Right kidney (tissue), 1 donor: Measurements from ENCODE around the gene SIRPB1.
"Not testable (repeated sequence)": the region's sequence is repeated elsewhere in the genome, so short reads cannot be mapped to it uniquely, and the experiment has no call there.

Experiments
- DNase-seq: peaks from one replicate; pipeline ENCODE4 v3.0.0-alpha.2; 2016

SIRPB1 gene

DNA sequence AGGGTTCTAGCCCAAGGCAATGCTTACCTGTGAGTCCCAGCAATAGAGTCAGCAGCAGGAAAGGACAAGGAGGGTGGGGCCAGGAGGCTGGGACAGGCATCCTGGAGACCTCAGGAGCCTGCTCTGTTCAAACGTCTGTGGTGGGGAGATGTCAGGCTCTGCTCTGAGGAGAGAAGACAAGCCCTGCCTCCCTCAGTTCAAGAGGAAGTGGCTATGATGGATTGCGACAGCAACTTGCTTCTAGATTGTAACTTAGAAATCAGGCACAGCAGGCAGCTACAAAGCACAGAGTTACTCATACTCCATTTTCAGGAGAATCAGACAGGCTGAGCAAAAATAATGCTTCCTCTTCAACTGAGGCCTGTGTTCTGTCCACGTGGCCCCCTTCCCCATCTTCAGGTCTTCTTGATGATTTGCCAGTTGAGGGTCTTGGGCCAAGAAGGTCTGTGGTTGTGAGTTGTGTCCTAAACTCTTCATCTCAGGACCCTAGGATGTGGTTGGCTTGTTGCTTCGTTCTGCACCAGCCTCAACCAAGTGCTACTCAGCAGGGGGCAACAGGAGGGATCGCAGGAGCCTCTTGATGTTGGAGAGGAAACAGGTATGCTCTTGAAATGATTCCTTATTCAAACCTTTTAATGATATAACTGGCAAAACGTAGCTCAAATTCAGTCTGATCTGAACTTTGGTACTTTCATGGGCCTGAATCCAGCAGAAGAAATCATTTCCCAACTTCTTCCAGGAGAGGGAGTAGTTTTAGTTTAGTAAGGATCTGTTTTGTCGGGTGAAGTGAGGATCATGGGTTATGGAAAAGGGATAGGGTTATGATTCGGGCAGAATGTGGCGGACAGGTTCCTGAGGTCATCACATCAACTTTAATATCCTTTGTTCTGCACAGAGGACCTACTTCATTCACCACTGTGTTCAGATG, 31.0 kb downstream of the SIRPB1 start:
- DNase-seq: no peak

GRCh38 chr20:1587781-1588532, 31.9 kb downstream of the SIRPB1 start:
- DNase-seq: no peak

GRCh38 chr20:1579488-1579887, 40.3 kb downstream of the SIRPB1 start:
- no peak for DNase-seq

DNA sequence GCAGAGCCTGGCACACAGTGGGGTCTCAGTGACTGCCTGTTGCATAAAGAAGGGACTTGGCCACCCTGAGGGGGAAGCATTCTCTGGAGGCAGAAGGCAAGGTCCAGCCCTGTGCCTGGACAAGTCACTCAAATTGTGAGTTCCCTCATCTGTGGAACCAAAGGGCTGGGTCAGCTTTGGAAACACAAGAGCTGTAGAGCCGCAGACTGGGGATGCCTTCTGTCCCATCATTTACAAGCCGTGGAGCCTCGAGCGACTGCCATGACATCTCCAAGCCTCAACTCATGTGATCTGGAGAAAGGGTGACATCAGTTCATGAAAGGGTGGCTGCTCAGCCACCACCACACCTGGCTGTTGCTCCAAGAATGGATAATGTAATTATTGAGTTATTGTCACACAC, 41.9 kb downstream of the SIRPB1 start:
- DNase-seq: no peak

GRCh38 chr20:1577313-1577712, 42.5 kb downstream of the SIRPB1 start:
- not testable (repeated sequence) for DNase-seq

GRCh38 chr20:1576641-1577040, 43.2 kb downstream of the SIRPB1 start:
- DNase-seq: no peak

DNA sequence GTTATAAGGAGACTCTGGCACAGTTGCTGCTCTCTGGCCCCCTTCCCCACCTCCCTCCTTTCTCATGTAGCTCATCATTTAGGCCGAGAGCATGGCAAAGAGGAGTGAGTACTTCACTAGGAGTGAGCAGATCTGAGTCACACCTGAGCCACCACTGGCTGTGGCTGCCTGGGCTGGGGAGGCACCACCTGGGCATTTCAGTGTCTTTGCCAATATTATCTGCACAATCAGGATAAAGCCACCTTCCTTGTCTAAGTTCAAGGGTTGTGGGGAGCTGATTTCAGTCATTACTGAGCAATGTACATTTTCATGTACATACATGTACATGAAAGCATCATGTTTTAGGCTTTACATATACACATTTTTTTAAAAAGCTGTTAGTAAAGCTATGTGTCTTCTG, 43.8 kb downstream of the SIRPB1 start:
- not testable (repeated sequence) for DNase-seq

DNA sequence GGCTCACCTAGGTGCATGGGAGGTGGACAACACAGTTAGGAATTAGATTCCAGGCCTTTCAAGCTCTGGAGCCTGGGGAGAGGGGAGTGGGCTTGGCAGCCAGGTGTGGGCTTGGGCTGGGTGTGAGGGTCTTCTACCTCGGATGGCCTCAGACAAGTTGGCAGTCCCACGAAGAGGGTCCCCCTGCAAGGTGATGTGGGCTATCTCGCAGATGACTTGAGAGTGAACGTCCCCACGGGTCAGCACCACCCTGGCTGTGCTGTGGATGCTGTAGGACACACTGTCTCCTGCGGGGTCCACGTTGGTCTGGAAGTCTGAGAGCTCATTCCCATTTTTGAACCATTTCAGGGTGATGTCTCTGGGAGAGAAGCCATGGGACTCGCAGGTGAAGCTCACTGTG, 48.2 kb downstream of the SIRPB1 start:
- not testable (repeated sequence) for DNase-seq
